Activated CD4-positive, alpha-beta T cell treated with anti-CD3 and anti-CD28 coated beads, Interleukin-2, amount 50 U/mL, for 4 hours (primary cell): ENCODE measurements around the gene RRAS.
A peak's percentile ranks its signal among the peaks of the same experiment; 100 is the strongest.
"Not testable (repeated sequence)": the region's sequence is repeated elsewhere in the genome, so short reads cannot be mapped to it uniquely, and the experiment has no call there.

Source experiments
- DNase-seq, 2 experiments: peaks; one replicate each; pipeline ENCODE4 v3.0.0-alpha.2; 2020

Gene RRAS

DNA sequence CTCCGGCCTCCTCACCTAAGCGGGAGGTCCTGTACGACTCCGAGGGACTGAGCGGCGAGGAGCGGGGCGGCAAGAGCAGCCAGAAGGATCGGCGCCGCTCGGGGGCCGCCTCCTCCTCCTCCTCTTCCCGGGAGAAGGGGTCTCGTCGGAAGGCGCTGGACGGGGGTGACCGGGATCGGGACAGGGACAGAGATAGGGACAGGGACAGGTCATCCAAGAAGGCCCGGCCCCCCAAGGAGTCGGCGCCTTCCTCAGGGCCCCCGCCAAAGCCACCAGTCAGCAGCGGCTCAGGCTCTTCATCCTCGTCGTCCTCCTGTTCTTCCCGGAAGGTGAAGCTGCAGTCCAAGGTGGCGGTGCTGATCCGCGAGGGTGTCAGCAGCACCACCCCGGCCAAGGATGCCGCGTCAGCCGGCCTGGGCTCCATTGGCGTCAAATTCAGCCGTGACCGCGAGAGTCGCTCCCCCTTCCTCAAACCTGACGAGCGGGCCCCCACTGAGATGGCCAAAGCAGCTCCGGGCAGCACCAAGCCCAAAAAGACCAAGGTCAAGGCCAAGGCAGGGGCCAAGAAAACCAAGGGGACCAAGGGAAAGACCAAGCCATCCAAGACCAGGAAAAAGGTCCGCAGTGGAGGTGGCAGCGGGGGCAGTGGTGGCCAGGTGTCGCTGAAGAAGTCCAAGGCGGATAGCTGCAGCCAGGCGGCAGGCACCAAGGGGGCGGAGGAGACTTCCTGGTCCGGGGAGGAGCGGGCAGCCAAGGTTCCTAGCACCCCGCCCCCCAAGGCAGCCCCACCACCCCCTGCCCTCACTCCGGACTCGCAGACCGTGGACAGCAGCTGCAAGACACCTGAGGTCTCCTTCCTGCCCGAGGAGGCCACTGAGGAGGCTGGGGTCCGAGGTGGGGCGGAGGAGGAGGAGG is 12.9 kb upstream of the RRAS start:
- no peak for DNase-seq

- DNase-seq = no peak
These were observed 12.0 kb upstream of the RRAS start for GRCh38 chr19:49651820-49652550.

GRCh38 chr19:49651029-49651819 is 11.3 kb upstream of the RRAS start:
- DNase-seq = no peak

- no peak for DNase-seq
These were observed 6.6 kb upstream of the RRAS start for GRCh38 chr19:49646586-49646985.

GRCh38 chr19:49645995-49646394 is 6.1 kb upstream of the RRAS start:
- no peak for DNase-seq

DNA sequence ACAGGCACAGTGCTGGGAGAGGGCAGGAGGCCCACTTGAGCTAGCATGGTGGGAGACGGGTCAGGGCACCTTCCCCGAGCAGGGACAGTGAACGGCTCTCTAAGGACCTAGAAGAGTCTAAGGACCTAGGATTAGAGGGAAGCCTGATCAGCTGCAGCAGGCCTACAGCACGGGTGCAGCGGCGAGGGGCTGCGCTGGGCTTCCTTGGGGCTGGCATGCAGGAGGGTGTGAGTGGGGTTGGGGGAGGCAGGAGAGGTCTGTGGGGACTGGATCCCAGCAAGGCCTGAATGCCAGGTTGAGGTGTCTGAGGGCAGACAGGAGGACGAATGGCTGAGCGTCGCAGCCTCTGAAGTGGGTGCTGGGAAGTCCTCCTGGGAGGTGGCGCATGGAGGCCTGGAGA is 5.6 kb upstream of the RRAS start:
- no peak for DNase-seq

- no peak for DNase-seq
These were observed 3.5 kb upstream of the RRAS start for GRCh38 chr19:49643466-49643865.

GRCh38 chr19:49642492-49643035 is 2.6 kb upstream of the RRAS start:
- no peak for DNase-seq

- peak; percentile 97 to 98 for DNase-seq
These were observed 1.9 kb upstream of the RRAS start, which contains the start of gene SCAF1 for GRCh38 chr19:49641688-49642491. SCAF1 (plus strand) TSS chr19:49642209; CDS start chr19:49645027, 2,818 bp downstream.

- no peak for DNase-seq
These were observed 386 bp downstream of the RRAS start for GRCh38 chr19:49639401-49640112.

DNA sequence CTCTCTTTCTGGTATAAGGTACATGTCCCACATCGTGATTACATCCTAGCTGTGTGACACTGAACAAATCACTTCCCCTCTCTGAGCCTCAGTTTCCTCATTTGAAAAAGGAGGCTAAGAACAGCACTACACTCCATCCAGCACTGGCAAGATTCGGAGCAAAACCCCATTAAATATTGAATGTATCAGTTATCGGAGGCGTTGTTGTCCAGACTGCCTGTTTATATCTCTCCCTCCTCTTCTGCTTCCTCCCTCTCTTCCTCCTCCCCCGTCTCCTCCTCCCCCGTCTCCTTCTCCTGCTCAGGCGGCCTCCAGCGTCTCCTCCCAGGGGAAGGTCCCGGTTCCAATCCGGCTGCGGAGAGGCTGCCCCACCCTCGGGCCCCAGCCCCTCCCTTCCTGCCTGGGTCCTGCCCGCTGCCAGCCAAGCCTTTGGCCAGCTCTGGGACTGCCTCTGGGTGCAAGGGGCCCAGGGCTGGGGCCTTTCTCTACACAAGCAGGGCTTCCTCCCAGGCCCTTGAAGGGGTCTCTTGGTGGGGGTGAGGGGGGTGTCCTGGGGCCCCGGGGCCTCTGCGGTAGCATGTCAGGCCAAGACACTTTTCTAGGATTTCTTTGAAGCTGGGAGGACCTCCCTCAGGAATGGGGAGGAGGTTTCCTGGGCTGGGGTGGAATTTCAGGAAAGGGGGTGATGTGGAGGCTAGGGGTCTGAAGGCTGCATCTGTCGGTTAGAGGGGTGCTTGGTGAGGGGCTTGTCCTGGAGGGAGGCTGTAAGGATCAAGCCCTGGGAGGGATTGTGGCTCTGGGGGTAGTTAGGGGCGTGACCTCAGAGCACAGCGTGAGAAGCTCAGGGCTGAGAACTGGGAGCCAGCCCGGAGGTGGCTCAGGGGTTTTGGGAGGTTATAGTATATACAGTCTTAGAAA is 1.9 kb downstream of the RRAS start:
- no peak for DNase-seq

DNA sequence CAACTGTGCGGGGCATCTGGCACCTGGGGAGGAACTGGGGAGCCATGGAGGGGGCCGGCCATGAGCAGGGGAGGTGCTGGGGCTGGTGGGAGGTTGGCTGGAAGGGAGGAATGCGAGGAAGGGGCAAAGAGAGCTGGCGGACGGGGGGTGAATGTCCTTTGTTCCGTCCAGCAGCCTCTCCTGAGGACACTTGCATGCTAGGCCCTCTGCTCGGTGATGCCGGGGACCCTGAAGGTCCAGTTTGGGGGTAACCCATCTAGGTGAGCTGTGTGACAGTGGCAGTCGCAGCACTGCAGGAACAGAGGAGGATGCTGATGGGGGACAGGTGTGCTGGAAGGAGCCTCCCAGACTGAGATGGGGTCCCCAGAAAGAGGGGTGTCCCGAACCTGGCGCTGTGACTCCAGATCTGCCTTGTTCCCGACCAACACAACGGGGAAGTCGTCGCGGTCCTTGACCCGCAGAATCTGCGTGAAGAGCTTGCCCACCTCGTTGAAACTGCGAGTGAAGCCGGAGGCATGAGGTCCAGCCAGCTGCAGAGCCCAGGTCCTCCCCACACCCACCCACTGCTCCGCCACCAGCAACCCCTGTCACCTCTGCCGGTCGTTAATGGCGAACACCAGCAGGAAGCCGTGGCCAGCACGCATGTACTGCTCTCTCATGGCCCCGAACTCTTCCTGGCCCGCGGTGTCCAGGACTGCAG is 3.6 kb downstream of the RRAS start:
- no peak for DNase-seq

DNA sequence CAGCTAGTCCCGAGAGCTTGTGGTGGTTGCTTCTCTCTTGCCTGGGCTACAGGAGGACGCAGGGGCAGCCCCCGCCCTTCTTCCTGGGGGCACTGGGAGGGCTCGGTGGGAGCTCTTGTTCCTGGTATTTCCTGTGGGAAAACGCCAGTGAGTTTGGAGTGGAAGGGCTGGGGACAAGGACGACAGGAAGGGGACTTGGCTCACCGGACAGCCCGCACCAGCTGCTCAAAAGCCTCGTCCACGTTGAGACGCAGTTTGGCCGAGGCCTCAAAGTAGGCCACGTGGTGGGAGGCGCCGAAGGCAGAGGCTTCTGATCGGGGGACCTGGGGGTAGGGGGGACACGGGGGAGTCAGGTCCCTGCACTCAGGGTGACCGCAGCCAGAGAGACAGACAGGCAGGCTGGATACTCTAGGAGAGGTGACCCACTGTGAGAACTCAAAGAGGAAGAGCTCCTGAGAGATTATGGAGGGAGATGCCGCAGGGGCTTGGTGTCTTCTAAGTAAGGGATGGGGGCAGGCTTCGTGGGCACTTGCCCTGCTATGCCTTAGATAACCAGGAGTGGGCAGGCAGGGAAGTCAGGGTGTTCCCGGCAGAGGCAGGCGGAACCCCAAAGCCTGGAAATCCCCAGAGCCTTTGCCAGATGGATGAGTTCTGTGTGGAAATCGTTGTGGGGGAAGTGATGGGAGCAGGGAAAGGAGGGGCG is 4.3 kb downstream of the RRAS start:
- no peak for DNase-seq

GRCh38 chr19:49633273-49633672 is 6.7 kb downstream of the RRAS start:
- DNase-seq = not testable (repeated sequence)

- DNase-seq = no peak
These were observed 7.4 kb downstream of the RRAS start for GRCh38 chr19:49632576-49632975.

- no peak for DNase-seq
These were observed 8.2 kb downstream of the RRAS start for GRCh38 chr19:49631610-49632192.

DNA sequence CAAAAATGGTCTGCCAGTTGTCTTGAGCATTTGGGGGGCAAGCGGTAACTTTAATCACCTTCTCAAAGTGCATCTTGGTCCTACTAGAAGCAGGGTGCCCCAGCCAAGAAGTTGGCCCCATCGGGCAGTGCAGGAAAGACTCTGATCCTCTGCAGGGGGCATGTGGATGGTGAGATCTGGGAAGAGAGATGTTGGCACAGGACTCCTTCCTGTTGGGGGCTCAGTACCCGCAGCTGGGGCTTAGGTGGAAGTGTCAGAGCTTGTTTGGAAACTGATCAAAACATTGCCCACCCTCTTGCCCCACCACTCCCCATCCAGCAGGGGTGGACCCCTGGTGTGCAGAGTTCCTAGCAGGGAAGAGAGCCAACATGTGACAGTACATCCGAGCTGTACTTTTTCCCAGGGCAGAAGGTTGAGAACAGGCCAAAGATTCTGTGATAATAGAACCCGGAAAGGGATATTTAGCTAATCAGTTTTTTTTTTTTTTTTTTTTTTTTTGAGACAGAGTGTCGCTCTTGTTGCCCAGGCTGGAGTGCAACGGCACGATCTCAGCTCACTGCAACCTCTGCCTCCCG is 8.8 kb downstream of the RRAS start:
- DNase-seq = no peak

DNA sequence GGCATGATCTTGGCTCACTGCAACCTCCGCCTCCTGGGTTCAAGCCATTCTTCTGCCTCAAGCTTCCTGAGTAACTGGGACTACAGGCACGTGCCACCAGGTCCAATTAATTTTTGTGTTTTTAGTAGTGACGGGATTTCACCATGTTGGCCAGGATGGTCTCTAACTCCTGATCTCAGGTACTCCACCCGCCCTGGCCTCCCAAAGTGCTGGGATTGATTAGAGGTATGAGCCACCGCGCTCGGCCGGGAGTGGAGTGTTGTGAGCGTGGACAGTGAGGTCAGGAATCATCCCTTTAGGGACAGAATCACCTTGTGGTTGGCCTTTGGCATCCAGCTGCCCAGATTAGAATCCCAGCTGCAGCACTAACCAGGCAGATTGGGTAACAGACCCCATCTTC is 10.3 kb downstream of the RRAS start:
- no peak for DNase-seq
